CD4-positive, alpha-beta T cell treated with Interleukin-1 beta for 1 hour (primary cell): ENCODE measurements around the gene ATP8A2.
"Not testable (repeated sequence)": the region's sequence is repeated elsewhere in the genome, so short reads cannot be mapped to it uniquely, and the experiment has no call there.

Source experiments
- DNase-seq, 2 donors: peaks; one replicate each; pipeline ENCODE4 v3.0.0-alpha.2; 2020 to 2022

ATP8A2 gene

GRCh38 chr13:25570185-25570584 is 198.4 kb downstream of the ATP8A2 start:
- DNase-seq = no peak

- DNase-seq = no peak
Measured at GRCh38 chr13:25571237-25571636, 199.5 kb downstream of the ATP8A2 start.

- not testable (repeated sequence) for DNase-seq
Measured at GRCh38 chr13:25572171-25572570, 200.4 kb downstream of the ATP8A2 start.

GRCh38 chr13:25574437-25575411 is 202.9 kb downstream of the ATP8A2 start:
- peak; percentile 57 to 68 for DNase-seq

- DNase-seq = no peak
Measured at GRCh38 chr13:25575562-25575961, 203.8 kb downstream of the ATP8A2 start.

- no peak for DNase-seq
Measured at GRCh38 chr13:25578526-25578925, 206.8 kb downstream of the ATP8A2 start.

GRCh38 chr13:25579221-25579620 is 207.4 kb downstream of the ATP8A2 start:
- no peak for DNase-seq

- no peak for DNase-seq
Measured at GRCh38 chr13:25581351-25581750, 209.6 kb downstream of the ATP8A2 start.

GRCh38 chr13:25584087-25584486 is 212.3 kb downstream of the ATP8A2 start:
- DNase-seq = no peak

GRCh38 chr13:25585000-25585399 is 213.2 kb downstream of the ATP8A2 start:
- DNase-seq = no peak

GRCh38 chr13:25587326-25587980 is 215.7 kb downstream of the ATP8A2 start:
- no peak for DNase-seq

- no peak for DNase-seq
Measured at GRCh38 chr13:25588336-25589060, 216.7 kb downstream of the ATP8A2 start.

GRCh38 chr13:25598421-25598820 is 226.6 kb downstream of the ATP8A2 start:
- no peak for DNase-seq

GRCh38 chr13:25602176-25602575 is 230.4 kb downstream of the ATP8A2 start:
- no peak for DNase-seq

- DNase-seq = no peak
Measured at GRCh38 chr13:25604106-25604505, 232.3 kb downstream of the ATP8A2 start.

GRCh38 chr13:25607096-25607495 is 235.3 kb downstream of the ATP8A2 start:
- DNase-seq = no peak

GRCh38 chr13:25608181-25608580 is 236.4 kb downstream of the ATP8A2 start:
- no peak for DNase-seq

- no peak for DNase-seq
Measured at GRCh38 chr13:25616674-25617073, 244.9 kb downstream of the ATP8A2 start.

- DNase-seq = no peak
Measured at GRCh38 chr13:25619897-25620296, 248.1 kb downstream of the ATP8A2 start.

GRCh38 chr13:25625414-25625813 is 253.6 kb downstream of the ATP8A2 start:
- no peak for DNase-seq

- no peak for DNase-seq
Measured at GRCh38 chr13:25630329-25630900, 258.6 kb downstream of the ATP8A2 start.

GRCh38 chr13:25632166-25632888 is 260.6 kb downstream of the ATP8A2 start:
- DNase-seq = no peak
